B cell (primary cell): ENCODE data around the gene DNAJC4. TPM values are rescaled to one million over a fixed set of nuclear protein-coding genes. Genes with fewer than 3 reads are reported as not detected.
A peak's percentile ranks its signal among the peaks of the same experiment; 100 is the strongest.

ENCODE experiments used
- ATAC-seq: fragments of 200-7000 bp; cut with Tn5 transposase; one replicate; pipeline ENCODE4 v1.10.0; 2021; ENCODE audit warnings: low read depth, mild to moderate bottlenecking, moderate number of reproducible peaks, moderate library complexity
- CTCF ChIA-PET: fragments of 350-600 bp; sonication (Branson Sonifier 250); formaldehyde crosslinking; loops from one replicate; lab custom pipeline; 2021; ENCODE audit warnings: antibody characterized with exemption, inconsistent platforms; lab: Charles Lee
- POLR2A ChIA-PET: fragments of 350-600 bp; sonication (Branson Sonifier 250); formaldehyde crosslinking; loops from one replicate; lab custom pipeline; 2021; ENCODE audit warnings: antibody characterized with exemption; lab: Charles Lee
- DNase-seq: peaks from one replicate; pipeline ENCODE4 v3.0.0; 2013
- H2AFZ ChIP-seq: 2 replicates; pipeline ENCODE4 v1.6.1; 2012; ENCODE audit warnings: mild to moderate bottlenecking, low read depth, low read length; ENCODE audit not compliant: insufficient read depth, poor library complexity, severe bottlenecking
- H3K27ac ChIP-seq, 2 donors: 1 replicate in 1 of 2; 2 replicates in 1 of 2; pipeline ENCODE4 v1.5.1; 2012 to 2013; ENCODE audit warnings: low read length in 2 of 2, mild to moderate bottlenecking in 2 of 2, moderate library complexity in 1 of 2
- H3K27me3 ChIP-seq, 4 experiments: fragments of 200-600 bp in 1 of 4; sonication (generic) in 1 of 4; replicated peaks in 1 of 4; 1 replicate in 2 of 4; 2 replicates in 2 of 4; pipeline versions ENCODE4 v1.6.1 to v1.7.0; 2013 to 2016; ENCODE audit warnings: low read length in 3 of 4, mild to moderate bottlenecking in 2 of 4, mixed read lengths in 1 of 4, moderate library complexity in 1 of 4; ENCODE audit not compliant: insufficient read depth in 4 of 4, control insufficient read depth in 3 of 4; ENCODE audit errors: control extremely low read depth in 1 of 4
- H3K36me3 ChIP-seq, 2 experiments: replicated peaks in 1 of 2; 1 replicate in 1 of 2; 2 replicates in 1 of 2; pipeline versions ENCODE4 v1.6.1 to v1.7.1; 2013; ENCODE audit warnings: low read length in 1 of 2; ENCODE audit not compliant: insufficient read depth in 2 of 2, control insufficient read depth in 1 of 2; ENCODE audit errors: control extremely low read depth in 1 of 2, extremely low read depth in 1 of 2
- H3K4me1 ChIP-seq, 2 donors: fragments of 200-600 bp in 1 of 2; sonication (generic) in 1 of 2; 1 replicate in 1 of 2; 2 replicates in 1 of 2; pipeline versions ENCODE4 v1.5.1 to v1.6.1; 2013 to 2017; ENCODE audit warnings: low read length in 2 of 2; ENCODE audit not compliant: control insufficient read depth in 2 of 2, insufficient read depth in 2 of 2
- H3K4me2 ChIP-seq: replicated peaks from 2 replicates; pipeline ENCODE3; 2012; ENCODE audit warnings: mild to moderate bottlenecking, low read depth, low read length; ENCODE audit not compliant: poor library complexity, severe bottlenecking
- H3K4me3 ChIP-seq, 5 experiments: fragments of 200-600 bp in 1 of 5; sonication (generic) in 1 of 5; 1 replicate in 3 of 5; 2 replicates in 2 of 5; pipeline versions ENCODE4 v1.5.1 to v1.7.0; 2011 to 2016; ENCODE audit warnings: low read length in 4 of 5, mild to moderate bottlenecking in 4 of 5, low read depth in 2 of 5, control low read depth in 1 of 5, moderate library complexity in 1 of 5; ENCODE audit not compliant: insufficient read depth in 1 of 5; ENCODE audit errors: control extremely low read depth in 1 of 5, extremely low read depth in 1 of 5
- H3K79me2 ChIP-seq: fragments of 200-600 bp; sonication (generic); one replicate; pipeline ENCODE4 v1.6.0; 2016; ENCODE audit warnings: low read length; ENCODE audit not compliant: control insufficient read depth, insufficient read depth
- H3K9ac ChIP-seq: fragments of 200-600 bp; sonication (generic); 2 replicates; pipeline ENCODE4 v1.6.1; 2017; ENCODE audit warnings: mild to moderate bottlenecking, low read length, moderate library complexity
- H3K9me3 ChIP-seq, 3 donors: one replicate each; pipeline versions ENCODE4 v1.6.1 to v1.7.1; 2013; ENCODE audit warnings: low read length in 2 of 3; ENCODE audit not compliant: control insufficient read depth in 2 of 3, insufficient read depth in 1 of 3; ENCODE audit errors: control extremely low read depth in 1 of 3
- H4K20me1 ChIP-seq: 2 replicates; pipeline ENCODE4 v1.6.0; 2012; ENCODE audit warnings: mild to moderate bottlenecking, low read length; ENCODE audit not compliant: insufficient read depth, control insufficient read depth, poor library complexity, severe bottlenecking
- H3K27ac Mint-ChIP-seq: one replicate; pipeline ENCODE4 v1.8.0; 2021; ENCODE audit warnings: mixed read lengths
- H3K27me3 Mint-ChIP-seq: one replicate; pipeline ENCODE4 v1.8.0; 2021; ENCODE audit warnings: mixed read lengths
- H3K4me1 Mint-ChIP-seq: one replicate; pipeline ENCODE4 v1.8.0; 2021; ENCODE audit warnings: mixed read lengths
- H3K4me3 Mint-ChIP-seq: one replicate; pipeline ENCODE4 v1.8.0; 2021; ENCODE audit warnings: mixed read lengths
- H3K9me3 Mint-ChIP-seq: one replicate; pipeline ENCODE4 v1.8.0; 2022; ENCODE audit warnings: mixed read lengths; ENCODE audit not compliant: insufficient read depth
- CTCF ChIP-seq: fragments of 200-600 bp; IDR thresholded peaks from one replicate; pipeline ENCODE4 v1.8.0; 2022; ENCODE audit warnings: antibody characterized with exemption, mild to moderate bottlenecking
- EZH2 ChIP-seq: IDR thresholded peaks from 2 replicates; pipeline ENCODE4 v1.6.1; 2012; ENCODE audit warnings: borderline replicate concordance, low read depth, mild to moderate bottlenecking, moderate library complexity, low read length; ENCODE audit not compliant: insufficient read depth, poor library complexity, severe bottlenecking
- WGBS: methylation state at CpG from one replicate; pipeline ENCODE4 v1.1.5; 2013; ENCODE audit warnings: missing lambda C conversion rate; ENCODE audit not compliant: insufficient coverage; 5-methylcytosine and 5-hydroxymethylcytosine counted together
- intact Hi-C: fragments of 100-400 bp; cut with micrococcal nuclease; formaldehyde crosslinking; loops from one replicate; pipeline ENCODE4 v1.10.0; 2022
- polyA plus RNA-seq: library from polyadenylated mRNA; depleted of rRNA; stranded (reverse); fragments of >200 nt; gene quantifications from 2 replicates; pipeline ENCODE4 v1.2.3, GENCODE V29; 2012
- total RNA-seq, 2 donors: library from RNA; stranded (reverse); fragments of 120-200 nt in 1 of 2; gene quantifications; 1 replicate in 1 of 2; 2 replicates in 1 of 2; pipeline versions ENCODE4 v1.2.3 to v1.2.4, GENCODE V29; 2013 to 2022

The DNAJC4 gene
- total and polyA plus RNA-seq, 2 donors (not counting 1 experiment from before 2014, with no cell fraction given) = 74.4 to 105 TPM

GRCh38 chr11:64207256-64208085 is 22.9 kb upstream of the DNAJC4 start:
- no peak for TF ChIP-seq CTCF
- TF ChIP-seq EZH2 = no peak
- Histone ChIP-seq H2AFZ (peak overlapping the region; percentile 74), H3K4me2 (peak overlapping the region; percentile 99)

More at GRCh38 chr11:64207256-64208085, 22.9 kb upstream of the DNAJC4 start:
- H3K4me3 ChIP-seq = peak overlapping the region; percentile 69 to 95 (median 79)
- peak overlapping the region; percentile 73 to 90 for H3K27ac ChIP-seq
- peaks cover 37% of the 10 kb centered on the region for H3K79me2 ChIP-seq
- Mint-ChIP-seq H3K9me3 (no peaks in the 10 kb centered on the region), H3K4me1 (peaks cover 55% of the 10 kb centered on the region), H3K27ac (peak overlapping the region; percentile 96), H3K27me3 (no peaks in the 10 kb centered on the region), H3K4me3 (peak overlapping the region; percentile 90)
- no peaks in the 10 kb centered on the region for H3K27me3 ChIP-seq
- H3K9me3 ChIP-seq = no peaks in the 10 kb centered on the region
- peaks cover 37% of the 10 kb centered on the region for H4K20me1 ChIP-seq
- ChIA-PET POLR2A (interaction anchor here (0.5 to 4.8 kb wide), 20 partner anchors 18 to 1543 kb away, joined by 3 to 78 read pairs (median 6); partner anchors contain the start of genes BAD, C11orf98, DNAJC4 and ESRRA), CTCF (interaction anchor here (0.6 to 10.3 kb wide), 14 partner anchors 9 to 1321 kb away, joined by 3 to 243 read pairs (median 17); partner anchors contain the start of genes CATSPERZ, ESRRA, NUDT22 and PLCB3)
- peaks cover 0 to 47% of the 10 kb centered on the region in 2 experiments for H3K36me3 ChIP-seq
- WGBS = under 1% methylated on average over 19 of the region's 30 CpGs
- intact Hi-C loops = loop anchor here (1.0 to 10.0 kb wide), 3 partner anchors 19 to 447 kb away; partner anchors contain the start of genes DNAJC4, NUDT22 and TRPT1
- DNase-seq (peak; percentile 77), ATAC-seq (peak; percentile 64)
- H3K9ac ChIP-seq = peak overlapping the region; percentile 93
- peaks cover 30 to 53% of the 10 kb centered on the region in 2 donors for H3K4me1 ChIP-seq
